ENCODE measurements around the gene ROBO1. TPM values are rescaled to one million over a fixed set of nuclear protein-coding genes. Genes with fewer than 3 reads are reported as not detected.
A peak's percentile ranks its signal among the peaks of the same experiment; 100 is the strongest.
"Not testable (repeated sequence)": the region's sequence is repeated elsewhere in the genome, so short reads cannot be mapped to it uniquely, and the experiment has no call there.

Gene ROBO1
- total RNA-seq, 1 experiment from 2014 or later, result 73.4 TPM

DNA sequence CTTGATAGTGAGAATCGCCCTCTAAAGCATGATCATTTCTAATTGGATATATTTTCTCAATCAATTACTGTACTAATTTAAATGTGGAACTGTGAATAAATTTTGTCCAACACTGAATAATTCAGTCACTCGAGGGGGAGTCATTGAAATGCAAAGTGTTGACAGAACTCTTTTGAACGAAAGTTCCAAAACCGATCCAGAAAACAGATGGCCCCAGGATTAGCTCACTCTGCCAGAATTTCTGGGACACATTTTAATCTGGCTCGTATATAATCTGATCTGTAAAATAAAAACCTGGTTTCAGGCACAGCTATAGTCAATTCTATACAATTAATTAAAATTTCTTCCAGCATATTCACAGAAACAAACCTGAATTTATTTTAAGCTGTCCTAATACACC is 580.4 kb downstream of the ROBO1 start:
- Histone ChIP-seq H3K9me3 (replicated peaks) (no peaks in the 10 kb centered on the region), H3K27me3 (no peaks in the 10 kb centered on the region), H3K4me3 (no peak overlapping the region), H3K4me1 (no peaks in the 10 kb centered on the region), H3K27ac (no peak overlapping the region), H3K36me3 (no peaks in the 10 kb centered on the region)
- DNase-seq, result no peak

GRCh38 chr3:79184251-79184650 is 583.5 kb downstream of the ROBO1 start:
- Histone ChIP-seq H3K4me3 (no peak overlapping the region), H3K9me3 (replicated peaks) (no peaks in the 10 kb centered on the region), H3K36me3 (no peaks in the 10 kb centered on the region), H3K4me1 (no peaks in the 10 kb centered on the region), H3K27ac (no peak overlapping the region), H3K27me3 (no peaks in the 10 kb centered on the region)
- no peak for DNase-seq

DNA sequence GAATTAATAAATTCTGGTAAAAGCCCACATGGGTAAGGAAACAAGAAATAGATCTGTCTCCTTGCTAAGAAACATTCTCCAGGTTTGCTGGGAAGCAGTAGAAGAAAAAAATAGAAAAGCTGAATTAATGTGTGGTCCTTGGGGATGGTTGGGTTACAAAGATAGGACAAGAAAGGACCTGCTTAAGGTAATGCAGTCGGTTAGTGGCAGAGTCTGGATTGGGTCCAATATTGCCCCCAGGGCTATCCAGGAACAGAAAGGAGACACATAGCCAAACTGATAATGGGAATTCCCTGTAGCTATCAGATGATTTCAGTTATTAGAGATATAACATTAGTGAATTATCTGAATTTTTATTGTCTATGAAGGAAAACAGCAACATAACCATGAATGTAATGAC is 584.3 kb downstream of the ROBO1 start:
- no peak for DNase-seq
- no peak overlapping the region for H3K27ac ChIP-seq
- H3K27me3 ChIP-seq, result no peaks in the 10 kb centered on the region
- no peaks in the 10 kb centered on the region for H3K36me3 ChIP-seq
- no peak overlapping the region for H3K4me3 ChIP-seq
- H3K9me3 ChIP-seq (replicated peaks), result no peaks in the 10 kb centered on the region
- H3K4me1 ChIP-seq, result no peaks in the 10 kb centered on the region

DNA sequence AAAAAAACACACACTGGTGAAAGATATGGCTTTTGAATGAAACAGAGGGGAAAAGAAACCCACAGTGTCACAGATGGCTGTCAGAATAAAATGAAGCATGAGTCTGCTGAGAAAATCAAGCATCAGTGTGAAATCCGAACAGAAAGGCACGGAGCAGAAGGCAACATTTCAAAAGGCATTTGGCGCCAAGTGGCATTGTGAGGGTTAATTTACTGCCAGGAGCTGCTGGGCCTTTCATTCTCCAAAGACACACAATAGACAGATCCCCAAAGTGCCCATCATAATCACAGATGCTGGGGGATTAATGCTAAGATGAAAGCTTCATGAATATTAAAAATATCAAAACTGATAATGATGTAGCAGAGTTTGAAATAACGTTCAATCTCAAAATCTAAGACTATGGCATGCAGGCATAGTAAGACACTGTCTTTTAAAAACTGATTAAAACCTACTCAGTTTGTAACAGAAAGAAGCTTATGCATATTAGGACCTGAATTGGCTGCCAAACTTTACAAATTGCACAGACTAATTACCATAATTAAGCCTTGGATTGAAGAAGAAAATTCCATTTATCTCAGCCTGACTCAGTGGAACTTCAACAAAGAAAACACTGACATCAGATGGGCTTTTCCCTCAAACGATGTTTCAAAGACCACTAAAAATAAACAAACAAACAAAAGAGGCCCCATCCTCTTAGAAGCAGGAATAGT is 589.2 kb downstream of the ROBO1 start:
- DNase-seq, result no peak
- Histone ChIP-seq H3K27ac (no peak overlapping the region), H3K36me3 (no peaks in the 10 kb centered on the region), H3K27me3 (no peaks in the 10 kb centered on the region), H3K4me3 (no peak overlapping the region), H3K9me3 (replicated peaks) (no peaks in the 10 kb centered on the region), H3K4me1 (no peaks in the 10 kb centered on the region)

DNA sequence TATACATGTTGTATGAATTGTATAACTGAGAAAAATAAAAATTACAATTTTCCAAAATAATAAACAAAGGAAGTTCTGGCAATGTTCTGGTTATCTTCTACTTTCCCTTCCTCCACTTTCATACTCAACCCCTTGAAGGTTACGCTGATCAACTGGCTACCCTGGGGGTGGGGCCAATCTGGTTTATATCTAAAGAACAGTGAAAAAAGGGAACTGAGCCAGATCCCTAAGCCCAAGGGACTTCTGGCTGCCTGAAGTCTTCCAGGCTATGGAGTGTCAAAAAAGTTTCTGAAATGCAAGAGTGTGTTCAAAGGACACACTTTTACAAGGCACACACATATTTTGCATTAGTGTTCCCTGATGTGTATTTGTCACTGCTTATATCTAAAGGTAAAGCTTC is 591.9 kb downstream of the ROBO1 start:
- Histone ChIP-seq H3K4me1 (no peaks in the 10 kb centered on the region), H3K27ac (no peak overlapping the region), H3K36me3 (no peaks in the 10 kb centered on the region), H3K9me3 (replicated peaks) (no peaks in the 10 kb centered on the region), H3K4me3 (no peak overlapping the region), H3K27me3 (no peaks in the 10 kb centered on the region)
- no peak for DNase-seq

- H3K4me3 ChIP-seq; H3K27ac ChIP-seq; H3K4me1 ChIP-seq; DNase-seq; H3K27me3 ChIP-seq; H3K9me3 ChIP-seq (replicated peaks); H3K36me3 ChIP-seq: not testable (repeated sequence)
Measured at GRCh38 chr3:79173259-79173658, 594.5 kb downstream of the ROBO1 start.

DNA sequence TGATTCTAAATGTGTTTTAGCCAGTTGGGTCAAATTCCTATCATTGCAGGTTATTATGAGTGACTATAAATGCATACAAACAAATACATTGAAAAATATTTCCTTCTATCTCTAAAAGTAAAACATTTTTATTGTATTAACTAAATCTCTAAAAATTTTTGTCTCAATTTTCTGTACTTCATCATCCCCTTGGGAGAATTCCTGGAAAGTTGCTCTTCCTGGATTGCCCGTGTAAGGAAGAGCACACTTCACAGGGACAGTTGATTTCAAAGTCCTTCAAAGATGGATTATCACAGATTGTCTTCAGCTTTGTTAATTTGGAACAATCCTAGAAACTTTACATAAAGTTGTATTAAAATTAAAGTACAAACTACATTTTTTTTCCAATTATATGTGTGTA is 595.6 kb downstream of the ROBO1 start:
- Histone ChIP-seq H3K4me1 (no peaks in the 10 kb centered on the region), H3K27me3 (no peaks in the 10 kb centered on the region), H3K27ac (no peak overlapping the region), H3K4me3 (no peak overlapping the region), H3K9me3 (replicated peaks) (no peaks in the 10 kb centered on the region), H3K36me3 (no peaks in the 10 kb centered on the region)
- no peak for DNase-seq

GRCh38 chr3:79170021-79170420 is 597.8 kb downstream of the ROBO1 start:
- H3K36me3 ChIP-seq, result no peaks in the 10 kb centered on the region
- no peaks in the 10 kb centered on the region for H3K9me3 ChIP-seq (replicated peaks)
- no peak overlapping the region for H3K4me3 ChIP-seq
- no peak for DNase-seq
- no peaks in the 10 kb centered on the region for H3K4me1 ChIP-seq
- no peaks in the 10 kb centered on the region for H3K27me3 ChIP-seq
- H3K27ac ChIP-seq, result no peak overlapping the region

DNA sequence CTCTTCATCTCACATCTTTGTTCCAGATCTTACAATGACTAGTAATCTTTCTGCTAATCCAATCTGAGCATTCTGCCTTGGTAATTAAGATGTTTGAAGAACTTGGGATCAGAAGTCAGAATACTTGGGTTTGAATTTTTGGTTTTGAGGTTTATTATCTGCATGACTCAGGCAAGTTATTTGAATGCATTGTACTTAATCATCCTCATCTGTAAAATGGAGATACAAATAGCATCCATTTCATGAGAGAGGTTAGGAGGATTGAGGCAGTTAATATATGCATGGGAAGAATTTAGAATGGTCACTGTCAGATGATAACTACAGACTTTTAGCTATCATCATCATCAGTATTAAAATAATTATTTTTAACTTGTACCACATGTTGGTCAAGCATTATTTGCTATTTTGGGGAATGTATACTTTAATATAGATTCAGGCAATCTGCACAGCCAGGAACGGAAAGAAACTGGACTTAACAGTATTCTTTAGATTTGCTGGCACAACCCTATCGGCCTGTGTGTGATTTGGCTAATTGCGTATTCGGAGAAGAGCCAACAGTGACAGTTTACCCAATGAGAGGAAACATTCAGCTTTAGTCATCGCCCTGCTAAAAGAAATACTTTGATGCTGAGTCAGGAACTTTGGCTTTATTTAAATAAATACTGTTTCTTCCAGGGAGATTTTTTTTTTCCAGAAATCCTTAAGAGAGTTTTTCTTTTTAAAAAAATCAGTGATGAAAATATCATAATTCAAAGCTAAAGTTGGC is 600.0 kb downstream of the ROBO1 start:
- Histone ChIP-seq H3K27ac (no peak overlapping the region), H3K27me3 (no peaks in the 10 kb centered on the region), H3K4me3 (no peak overlapping the region), H3K4me1 (no peaks in the 10 kb centered on the region), H3K36me3 (no peaks in the 10 kb centered on the region), H3K9me3 (replicated peaks) (no peaks in the 10 kb centered on the region)
- DNase-seq, result no peak

GRCh38 chr3:79162653-79163052 is 605.1 kb downstream of the ROBO1 start:
- no peak for DNase-seq
- H3K4me1 ChIP-seq, result no peaks in the 10 kb centered on the region
- H3K27me3 ChIP-seq, result no peaks in the 10 kb centered on the region
- H3K27ac ChIP-seq, result no peak overlapping the region
- H3K9me3 ChIP-seq (replicated peaks), result no peaks in the 10 kb centered on the region
- no peaks in the 10 kb centered on the region for H3K36me3 ChIP-seq
- no peak overlapping the region for H3K4me3 ChIP-seq

DNA sequence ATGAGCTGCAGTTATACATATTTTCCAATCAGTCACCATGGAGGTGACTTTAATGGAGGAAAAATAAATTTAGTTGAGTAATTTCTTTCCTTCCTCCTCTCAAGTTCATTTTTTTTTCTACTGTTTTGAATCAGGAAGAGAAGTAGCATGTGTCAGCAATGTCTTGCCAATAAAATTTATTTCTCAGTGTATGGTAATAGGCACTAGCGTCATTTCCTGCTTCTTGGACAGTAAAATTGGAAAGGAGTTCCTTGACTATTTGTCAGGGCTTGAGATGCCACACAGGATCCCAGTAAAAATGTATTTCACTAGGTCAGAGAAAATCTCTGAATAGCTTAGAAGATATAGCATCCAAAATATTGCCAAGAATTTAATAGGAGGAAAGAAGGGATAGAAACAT is 605.9 kb downstream of the ROBO1 start:
- Histone ChIP-seq H3K36me3 (no peaks in the 10 kb centered on the region), H3K27me3 (no peaks in the 10 kb centered on the region), H3K4me1 (no peaks in the 10 kb centered on the region), H3K27ac (no peak overlapping the region), H3K4me3 (no peak overlapping the region), H3K9me3 (replicated peaks) (no peaks in the 10 kb centered on the region)
- DNase-seq, result no peak

- Histone ChIP-seq H3K27me3 (no peaks in the 10 kb centered on the region), H3K4me1 (no peaks in the 10 kb centered on the region), H3K9me3 (replicated peaks) (no peaks in the 10 kb centered on the region), H3K27ac (no peak overlapping the region), H3K4me3 (no peak overlapping the region), H3K36me3 (no peaks in the 10 kb centered on the region)
- no peak for DNase-seq
Measured at GRCh38 chr3:79160421-79160820, 607.4 kb downstream of the ROBO1 start.

DNA sequence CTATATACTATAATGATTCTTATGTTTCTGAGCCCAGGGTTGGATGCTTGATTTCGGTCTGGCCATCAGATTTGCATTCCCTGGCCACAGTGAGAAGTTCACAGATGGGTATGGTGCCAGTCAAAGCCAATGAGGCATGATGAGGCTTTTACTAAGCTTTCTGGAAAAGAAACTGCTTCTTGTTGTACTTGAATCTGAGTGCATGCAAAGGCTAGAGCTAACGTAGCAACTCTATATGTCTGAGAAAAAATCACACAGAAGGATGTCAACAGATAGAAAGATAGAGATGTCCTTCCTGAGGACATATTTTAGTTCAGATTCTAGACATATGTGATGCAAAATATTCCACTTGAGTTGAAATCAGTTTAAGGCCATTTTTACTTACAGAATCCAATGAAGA is 608.1 kb downstream of the ROBO1 start:
- no peak for DNase-seq
- Histone ChIP-seq H3K9me3 (replicated peaks) (no peaks in the 10 kb centered on the region), H3K27me3 (no peaks in the 10 kb centered on the region), H3K27ac (no peak overlapping the region), H3K4me3 (no peak overlapping the region), H3K36me3 (no peaks in the 10 kb centered on the region), H3K4me1 (no peaks in the 10 kb centered on the region)

GRCh38 chr3:79157191-79157590 is 610.6 kb downstream of the ROBO1 start:
- Histone ChIP-seq H3K27me3 (no peaks in the 10 kb centered on the region), H3K9me3 (replicated peaks) (no peaks in the 10 kb centered on the region), H3K36me3 (no peaks in the 10 kb centered on the region), H3K4me1 (no peaks in the 10 kb centered on the region), H3K4me3 (no peak overlapping the region), H3K27ac (no peak overlapping the region)
- no peak for DNase-seq

- H3K36me3 ChIP-seq, result no peaks in the 10 kb centered on the region
- H3K4me1 ChIP-seq, result no peaks in the 10 kb centered on the region
- H3K27me3 ChIP-seq, result no peaks in the 10 kb centered on the region
- H3K4me3 ChIP-seq, result no peak overlapping the region
- DNase-seq, result peak in 1 of 2 experiments; percentile 26
- H3K27ac ChIP-seq, result no peak overlapping the region
- H3K9me3 ChIP-seq (replicated peaks), result no peaks in the 10 kb centered on the region
Measured at GRCh38 chr3:79154865-79155264, 612.9 kb downstream of the ROBO1 start.

- H3K9me3 ChIP-seq (replicated peaks), result no peaks in the 10 kb centered on the region
- DNase-seq, result no peak
- no peak overlapping the region for H3K4me3 ChIP-seq
- H3K36me3 ChIP-seq, result no peaks in the 10 kb centered on the region
- H3K27ac ChIP-seq, result no peak overlapping the region
- H3K27me3 ChIP-seq, result no peaks in the 10 kb centered on the region
- H3K4me1 ChIP-seq, result no peaks in the 10 kb centered on the region
Measured at GRCh38 chr3:79148786-79149185, 619.0 kb downstream of the ROBO1 start.

Measured in SJCRH30 (cell line).